ENCODE data around the gene TMEM132C. TPM values are rescaled to one million over a fixed set of nuclear protein-coding genes. Genes with fewer than 3 reads are reported as not detected.

The TMEM132C gene
- total and polyA plus RNA-seq, 2 of the 8 experiments (the other 6 are each of a cell fraction or from before 2014, with no cell fraction given) = 0.23 to 0.76 TPM

- peaks cover 0 to 2% (median 0%) of the 10 kb centered on the region in 4 experiments; a peak in 3 of 7 replicates for H3K27me3 ChIP-seq (replicated peaks in 1 of 4; ENCODE audit: control insufficient read depth in 3 of 4, extremely low read depth in 1 of 4, insufficient read depth in 3 of 4, low read length in 3 of 4)
- TF ChIP-seq NRF1 (IDR thresholded peaks at IDR 0.05; ENCODE audit: low read depth, low read length) (no peak), CREB1 (IDR thresholded peaks at IDR 0.05) (no peak), SP1 (IDR thresholded peaks at IDR 0.05; ENCODE audit: low read depth, low read length) (no peak), KDM5A (IDR thresholded peaks at IDR 0.05; ENCODE audit: low read length) (no peak), CHD1 (IDR thresholded peaks at IDR 0.05; ENCODE audit: low read depth, low read length) (no peak), MAX (IDR thresholded peaks at IDR 0.05) (no peak), YY1 (IDR thresholded peaks at IDR 0.05; ENCODE audit: low read depth, low read length) (no peak), EZH2 (IDR thresholded peaks at IDR 0.05; ENCODE audit: low read depth, low read length, severe bottlenecking) (no peak), SAP30 (IDR thresholded peaks at IDR 0.05; ENCODE audit: insufficient read depth, insufficient replicate concordance, low read length) (no peak), CHD2 (IDR thresholded peaks at IDR 0.05; ENCODE audit: low read length) (no peak), SIN3A (conservative IDR thresholded peaks at IDR 0.05 in 1 of 2, IDR thresholded peaks at IDR 0.05 in 1 of 2; ENCODE audit: low read depth in 1 of 2, low read length in 2 of 2) (no peak), E2F6 (IDR thresholded peaks at IDR 0.05) (no peak)
Measured at GRCh38 chr12:128737292-128737966, 470.5 kb downstream of the TMEM132C start.

More at GRCh38 chr12:128737292-128737966, 470.5 kb downstream of the TMEM132C start:
- DNase-seq (ENCODE audit: low read depth in 1 of 2, low spot score in 2 of 2) = no peak
- 81% methylated on average over 3 of the region's 3 CpGs; no CpG with 5 or more reads in 1 of the 2 experiments for WGBS, 2 experiments (ENCODE audit: extremely low coverage in 1 of 2, insufficient coverage in 1 of 2, insufficient read length in 1 of 2, insufficient replicate concordance in 2 of 2, low coverage in 1 of 2, low lambda C conversion rate in 2 of 2, missing lambda C conversion rate in 1 of 2)
- Histone ChIP-seq H3K4ac (replicated peaks; ENCODE audit: insufficient read length, low read depth, low read length) (no peak overlapping the region), H4K5ac (ENCODE audit: insufficient read length, low read depth, low read length) (no peak overlapping the region), H4K91ac (replicated peaks; ENCODE audit: insufficient read length, low read length) (no peak overlapping the region), H2BK120ac (replicated peaks; ENCODE audit: low read depth, low read length) (no peak overlapping the region), H2BK20ac (ENCODE audit: low read length) (no peak overlapping the region), H3K23ac (ENCODE audit: insufficient read length) (no peak overlapping the region), H2AFZ (ENCODE audit: low read length) (no peak overlapping the region), H3K18ac (ENCODE audit: extremely low read depth, low read length) (no peak overlapping the region), H2BK5ac (ENCODE audit: low read depth, low read length) (no peak overlapping the region), H3K9ac (replicated peaks in 1 of 4; ENCODE audit: extremely low read depth in 1 of 4, low read depth in 3 of 4, low read length in 3 of 4) (no peak overlapping the region), H3K9me3 (ENCODE audit: insufficient read depth in 2 of 2, low read depth in 1 of 2, low read length in 1 of 2) (peaks cover 13 to 15% of the 10 kb centered on the region in 2 experiments; a peak in 3 of 4 replicates), H3K79me2 (ENCODE audit: control insufficient read depth in 1 of 2, insufficient read depth in 2 of 2, low read length in 2 of 2) (no peaks in the 10 kb centered on the region), H3K79me1 (ENCODE audit: low read depth, low read length) (no peaks in the 10 kb centered on the region), H3K4me1 (replicated peaks in 1 of 4; ENCODE audit: control insufficient read depth in 3 of 4, insufficient read depth in 4 of 4, low read length in 3 of 4) (peaks cover 0 to 4% (median 0%) of the 10 kb centered on the region in 4 experiments; a peak in 2 of 7 replicates), H3K4me3 (ENCODE audit: extremely low read depth in 1 of 4, insufficient read depth in 2 of 4, low read depth in 3 of 4, low read length in 4 of 4) (no peak overlapping the region), H3K14ac (ENCODE audit: insufficient read length) (no peak overlapping the region), H3K27ac (ENCODE audit: low read depth, low read length) (no peak overlapping the region), H3K4me2 (ENCODE audit: insufficient read depth in 1 of 2, low read depth in 2 of 2, low read length in 2 of 2) (no peak overlapping the region), H2BK15ac (ENCODE audit: low read length) (no peak overlapping the region), H4K20me1 (replicated peaks in 1 of 2; ENCODE audit: control insufficient read depth in 1 of 2, insufficient read depth in 2 of 2, low read length in 2 of 2) (no peaks in the 10 kb centered on the region), H4K8ac (ENCODE audit: extremely low read depth, insufficient read depth, low read length) (no peak overlapping the region), H2AK5ac (ENCODE audit: low read depth, low read length) (no peak overlapping the region), H3K36me3 (ENCODE audit: control insufficient read depth in 2 of 4, insufficient read depth in 4 of 4, low read length in 3 of 4) (no peaks in the 10 kb centered on the region), H2BK12ac (ENCODE audit: low read depth, low read length) (no peak overlapping the region), H3K23me2 (ENCODE audit: low read depth, low read length) (no peaks in the 10 kb centered on the region), H3K56ac (replicated peaks; ENCODE audit: insufficient read length, low read depth, low read length) (no peak overlapping the region)
- CTCF ChIA-PET (ENCODE audit: partially characterized antibody) = interaction anchor here (0.9 kb wide), 1 partner anchor 21 kb away, joined by 3 read pairs; no protein-coding TSS in a partner anchor
- no peak for FAIRE-seq
- POLR2A ChIA-PET (ENCODE audit: partially characterized antibody) = interaction anchor here (1.2 kb wide), 1 partner anchor 16 kb away, joined by 3 read pairs; no protein-coding TSS in a partner anchor
